Hepatocyte (in vitro differentiated cells): ENCODE results near the gene UNC5A. TPM values are rescaled to one million over a fixed set of nuclear protein-coding genes. Genes with fewer than 3 reads are reported as not detected.

Experiments
- DNase-seq: peaks from one replicate; pipeline ENCODE4 v3.0.0-alpha.2; 2016; ENCODE audit warnings: low spot score
- H2AFZ ChIP-seq: fragments of 200-600 bp; sonication (generic); 2 replicates; pipeline ENCODE4 v1.6.0; 2016; ENCODE audit warnings: antibody characterized with exemption, mild to moderate bottlenecking
- H3K27ac ChIP-seq: fragments of 200-600 bp; sonication (generic); 2 replicates; pipeline ENCODE4 v1.5.1; 2016; ENCODE audit warnings: mild to moderate bottlenecking
- H3K27me3 ChIP-seq: fragments of 200-600 bp; sonication (generic); 2 replicates; pipeline ENCODE4 v1.6.1; 2016
- H3K36me3 ChIP-seq: fragments of 200-600 bp; sonication (generic); replicated peaks from 2 replicates; pipeline ENCODE4 v1.5.1; 2016; ENCODE audit warnings: low read depth; ENCODE audit not compliant: insufficient read depth
- H3K4me1 ChIP-seq: fragments of 200-600 bp; sonication (generic); 2 replicates; pipeline ENCODE4 v1.5.1; 2016; ENCODE audit warnings: mild to moderate bottlenecking, moderate library complexity; ENCODE audit not compliant: insufficient read depth
- H3K4me2 ChIP-seq: fragments of 200-600 bp; sonication (generic); 2 replicates; pipeline ENCODE4 v1.6.0; 2016
- H3K4me3 ChIP-seq: fragments of 200-600 bp; sonication (generic); 2 replicates; pipeline ENCODE4 v1.5.1; 2016; ENCODE audit warnings: mild to moderate bottlenecking
- H3K79me2 ChIP-seq: fragments of 200-600 bp; sonication (generic); 2 replicates; pipeline ENCODE4 v1.6.0; 2017; ENCODE audit warnings: mild to moderate bottlenecking
- H3K9me2 ChIP-seq: fragments of 200-600 bp; sonication (generic); replicated peaks from 2 replicates; pipeline ENCODE4 v1.6.0; 2017; ENCODE audit warnings: mild to moderate bottlenecking; ENCODE audit not compliant: insufficient read depth
- H3K9me3 ChIP-seq: fragments of 200-600 bp; sonication (generic); 2 replicates; pipeline ENCODE4 v1.5.1; 2016; ENCODE audit warnings: low read depth, mild to moderate bottlenecking
- H4K20me1 ChIP-seq: fragments of 200-600 bp; sonication (generic); 2 replicates; pipeline ENCODE4 v1.6.0; 2016; ENCODE audit warnings: mild to moderate bottlenecking; ENCODE audit not compliant: insufficient read depth, poor library complexity, severe bottlenecking
- CTCF ChIP-seq: fragments of 200-600 bp; sonication (generic); IDR thresholded peaks from 2 replicates; pipeline ENCODE4 v1.5.1; 2016; ENCODE audit warnings: antibody characterized with exemption, mild to moderate bottlenecking; ENCODE audit not compliant: poor library complexity
- EZH2 ChIP-seq: fragments of 200-600 bp; sonication (generic); IDR thresholded peaks from 2 replicates; pipeline ENCODE4 v1.6.1; 2016; ENCODE audit warnings: antibody characterized with exemption, mild to moderate bottlenecking, borderline replicate concordance
- EZH2phosphoT487 ChIP-seq: fragments of 200-600 bp; sonication (generic); IDR thresholded peaks from one replicate; pipeline ENCODE4 v1.6.1; 2018; ENCODE audit warnings: antibody characterized with exemption, mild to moderate bottlenecking, low read depth, moderate library complexity; ENCODE audit not compliant: unreplicated experiment, severe bottlenecking
- WGBS: methylation state at CpG from one replicate; pipeline ENCODE4 v1.1.6; 2016; ENCODE audit warnings: low lambda C conversion rate; ENCODE audit errors: missing lambda C conversion rate; 5-methylcytosine and 5-hydroxymethylcytosine counted together
- polyA plus RNA-seq: library from polyadenylated mRNA; unstranded; fragments of >200 nt; fragmentation: Nextera tagmentation; extraction: Ambion mirVana; gene quantifications from 2 replicates; pipeline ENCODE4 v1.2.1, GENCODE V29; 2016
- total RNA-seq: library from RNA; depleted of rRNA; stranded (reverse); fragments of >200 nt; gene quantifications from 2 replicates; pipeline ENCODE4 v1.2.3, GENCODE V29; 2014

The UNC5A gene
- total and polyA plus RNA-seq, 2 experiments from 2014 or later, result 0.10 to 1.1 TPM

DNA sequence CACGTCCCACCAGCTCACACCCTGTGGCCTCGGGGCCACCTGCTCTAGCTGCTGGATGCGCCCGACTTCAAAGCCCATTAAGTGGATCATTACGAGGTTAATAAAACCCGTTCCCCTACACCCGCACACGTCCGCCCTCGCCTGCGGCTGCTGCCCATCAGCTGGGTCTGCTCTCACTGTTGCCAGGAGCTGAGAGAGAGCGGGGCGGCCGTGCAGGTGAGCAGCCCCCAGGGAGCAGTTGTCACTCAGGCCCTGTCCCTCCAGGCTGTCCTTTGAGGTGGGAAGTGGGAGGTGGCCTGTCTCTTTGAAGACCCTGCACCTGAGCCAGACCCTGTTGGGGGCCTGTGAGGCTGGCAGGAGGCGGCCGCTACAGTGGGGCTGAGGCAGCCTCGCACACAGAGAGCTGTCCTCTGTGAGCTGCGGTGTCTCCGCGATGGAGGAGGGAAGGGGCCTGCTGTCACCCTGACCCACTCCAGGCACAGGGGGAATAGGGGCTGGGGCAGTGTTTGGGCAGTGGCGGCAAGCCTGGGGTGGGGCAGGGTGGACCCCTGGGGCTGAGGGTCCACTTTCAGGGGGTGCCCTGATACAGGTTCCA is 12.8 kb upstream of the UNC5A start:
- no peaks in the 10 kb centered on the region for H3K4me1 ChIP-seq
- no peaks in the 10 kb centered on the region for H3K9me2 ChIP-seq
- H2AFZ ChIP-seq, result no peak overlapping the region
- no peaks in the 10 kb centered on the region for H3K79me2 ChIP-seq
- no peak for TF ChIP-seq EZH2phosphoT487
- TF ChIP-seq CTCF, result no peak
- no peak for TF ChIP-seq EZH2
- no peak overlapping the region for H3K4me2 ChIP-seq
- no peaks in the 10 kb centered on the region for H4K20me1 ChIP-seq
- H3K27ac ChIP-seq, result no peak overlapping the region
- WGBS, result 70% methylated on average over 21 of the region's 21 CpGs
- no peaks in the 10 kb centered on the region for H3K9me3 ChIP-seq
- peaks cover 38% of the 10 kb centered on the region for H3K27me3 ChIP-seq
- no peak for DNase-seq
- H3K4me3 ChIP-seq, result no peak overlapping the region
- no peaks in the 10 kb centered on the region for H3K36me3 ChIP-seq

- Histone ChIP-seq H3K4me2 (no peak overlapping the region), H3K36me3 (no peaks in the 10 kb centered on the region), H3K9me3 (no peaks in the 10 kb centered on the region), H3K4me1 (no peaks in the 10 kb centered on the region), H3K9me2 (no peaks in the 10 kb centered on the region), H4K20me1 (no peaks in the 10 kb centered on the region), H3K4me3 (no peak overlapping the region), H3K27ac (no peak overlapping the region), H2AFZ (no peak overlapping the region), H3K27me3 (peaks cover 33% of the 10 kb centered on the region), H3K79me2 (no peaks in the 10 kb centered on the region)
- DNase-seq, result no peak
- TF ChIP-seq EZH2, result no peak
- no peak for TF ChIP-seq CTCF
- TF ChIP-seq EZH2phosphoT487, result no peak
- 94% methylated on average over 32 of the region's 33 CpGs for WGBS
These were observed 12.1 kb upstream of the UNC5A start for GRCh38 chr5:176798086-176798876.

DNA sequence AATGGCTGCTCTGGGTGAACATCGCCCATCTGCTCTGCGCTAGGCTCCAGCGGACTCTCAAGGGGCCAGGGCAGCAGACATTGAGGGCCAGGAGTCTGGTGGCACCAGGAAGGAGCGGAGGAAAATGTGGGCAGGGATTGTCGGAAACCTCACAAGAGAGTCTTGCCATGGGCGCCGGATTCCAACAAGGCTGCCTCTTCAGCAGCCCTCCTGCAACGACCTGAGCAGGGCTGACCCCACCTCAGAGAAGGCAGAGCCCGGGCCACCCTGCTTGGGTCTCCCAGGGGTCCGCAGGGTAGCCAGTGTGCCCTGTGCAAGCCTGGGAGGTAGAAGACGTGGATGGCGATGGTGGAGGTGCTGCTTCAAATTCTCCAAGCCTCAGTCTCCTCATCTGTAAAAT is 11.4 kb upstream of the UNC5A start:
- Histone ChIP-seq H3K36me3 (no peaks in the 10 kb centered on the region), H3K27ac (no peak overlapping the region), H2AFZ (no peak overlapping the region), H3K4me1 (no peaks in the 10 kb centered on the region), H3K79me2 (no peaks in the 10 kb centered on the region), H3K9me3 (no peaks in the 10 kb centered on the region), H3K4me2 (no peak overlapping the region), H3K27me3 (peaks cover 26% of the 10 kb centered on the region), H3K9me2 (no peaks in the 10 kb centered on the region), H4K20me1 (no peaks in the 10 kb centered on the region), H3K4me3 (no peak overlapping the region)
- 90% methylated on average over 12 of the region's 12 CpGs for WGBS
- DNase-seq, result no peak
- TF ChIP-seq EZH2phosphoT487, result no peak
- TF ChIP-seq EZH2, result no peak
- TF ChIP-seq CTCF, result no peak
